ENCODE data around the gene HTRA3. TPM values are rescaled to one million over a fixed set of nuclear protein-coding genes. Genes with fewer than 3 reads are reported as not detected.

The HTRA3 gene
- total RNA-seq (ENCODE audit: unreplicated experiment), result 1.7 TPM
- long read RNA-seq, partial matches to known transcripts, result 1 of 4 reads
- long read RNA-seq, other reads (novel, unspliced or antisense), result 0 of 4 reads

GRCh38 chr4:8269535-8270417, at the start of gene HTRA3:
Gene HTRA3, plus strand, starts transcription at chr4:8269754. Its CDS starts 215 bp downstream, at chr4:8269969.
- Mint-ChIP-seq H3K27ac (ENCODE audit: unreplicated experiment) (peak within 1 kb of the TSS; percentile 61), H3K36me3 (ENCODE audit: low read depth, unreplicated experiment) (peaks cover 4% of the 10 kb centered on the region), H3K4me3 (ENCODE audit: unreplicated experiment) (peak within 1 kb of the TSS; percentile 21), H3K27me3 (ENCODE audit: unreplicated experiment) (peaks cover 34% of the 10 kb centered on the region), H3K9me3 (ENCODE audit: unreplicated experiment) (no peaks in the 10 kb centered on the region), H3K4me1 (ENCODE audit: unreplicated experiment) (peaks cover 9% of the 10 kb centered on the region)
- no peak for TF ChIP-seq CTCF (IDR thresholded peaks at IDR 0.05; ENCODE audit: unreplicated experiment)
- peak; percentile 32 for DNase-seq (ENCODE audit: low spot score)

- no peaks in the 10 kb centered on the region for H3K9me3 Mint-ChIP-seq (ENCODE audit: unreplicated experiment)
- no peak overlapping the region for H3K27ac Mint-ChIP-seq (ENCODE audit: unreplicated experiment)
- no peak for DNase-seq (ENCODE audit: low spot score)
- peaks cover 3% of the 10 kb centered on the region for H3K27me3 Mint-ChIP-seq (ENCODE audit: unreplicated experiment)
- no peak for TF ChIP-seq CTCF (IDR thresholded peaks at IDR 0.05; ENCODE audit: unreplicated experiment)
- H3K4me1 Mint-ChIP-seq (ENCODE audit: unreplicated experiment), result peaks cover 24% of the 10 kb centered on the region
- peaks cover 47% of the 10 kb centered on the region for H3K36me3 Mint-ChIP-seq (ENCODE audit: low read depth, unreplicated experiment)
- H3K4me3 Mint-ChIP-seq (ENCODE audit: unreplicated experiment), result no peak overlapping the region
Observed at GRCh38 chr4:8220661-8221450, 48.7 kb upstream of the HTRA3 start.

- Mint-ChIP-seq H3K4me1 (ENCODE audit: unreplicated experiment) (peaks cover 27% of the 10 kb centered on the region), H3K27ac (ENCODE audit: unreplicated experiment) (no peak overlapping the region), H3K27me3 (ENCODE audit: unreplicated experiment) (peaks cover 3% of the 10 kb centered on the region), H3K4me3 (ENCODE audit: unreplicated experiment) (no peak overlapping the region), H3K9me3 (ENCODE audit: unreplicated experiment) (no peaks in the 10 kb centered on the region), H3K36me3 (ENCODE audit: low read depth, unreplicated experiment) (peaks cover 47% of the 10 kb centered on the region)
- DNase-seq (ENCODE audit: low spot score), result no peak
- TF ChIP-seq CTCF (IDR thresholded peaks at IDR 0.05; ENCODE audit: unreplicated experiment), result no peak
Observed at GRCh38 chr4:8221476-8221875, 48.1 kb upstream of the HTRA3 start.

GRCh38 chr4:8221985-8222384, 47.6 kb upstream of the HTRA3 start:
- Mint-ChIP-seq H3K27ac (ENCODE audit: unreplicated experiment) (no peak overlapping the region), H3K4me1 (ENCODE audit: unreplicated experiment) (peaks cover 29% of the 10 kb centered on the region), H3K27me3 (ENCODE audit: unreplicated experiment) (peaks cover 3% of the 10 kb centered on the region), H3K4me3 (ENCODE audit: unreplicated experiment) (no peak overlapping the region), H3K9me3 (ENCODE audit: unreplicated experiment) (no peaks in the 10 kb centered on the region), H3K36me3 (ENCODE audit: low read depth, unreplicated experiment) (peaks cover 47% of the 10 kb centered on the region)
- no peak for DNase-seq (ENCODE audit: low spot score)
- no peak for TF ChIP-seq CTCF (IDR thresholded peaks at IDR 0.05; ENCODE audit: unreplicated experiment)

Measured in endothelial cell (in vitro differentiated cells).